A673 (cell line): ENCODE measurements around the gene CDC25B. TPM values are rescaled to one million over a fixed set of nuclear protein-coding genes. Genes with fewer than 3 reads are reported as not detected.

ENCODE experiments used
- BruUV-seq: library from RNA; stranded (reverse); fragments of 400-500 nt; replicated peaks from 2 replicates; lab custom pipeline; 2021; lab: Mats Ljungman, UMichigan
- CTCF ChIA-PET: fragments of 300-600 bp; sonication (Branson Sonifier 250); formaldehyde crosslinking; loops from one replicate; lab custom pipeline; 2022; ENCODE audit warnings: antibody characterized with exemption; lab: Charles Lee
- POLR2A ChIA-PET: fragments of 300-600 bp; sonication (Branson Sonifier 250); formaldehyde crosslinking; loops from one replicate; lab custom pipeline; 2022; ENCODE audit warnings: antibody characterized with exemption; ENCODE audit not compliant: low non-redundant PET; lab: Charles Lee
- DNase-seq: peaks from one replicate; pipeline ENCODE4 v3.0.0-alpha.2; 2015; ENCODE audit warnings: low spot score
- H3K27ac ChIP-seq: fragments of 200-600 bp; sonication (generic); 2 replicates; pipeline ENCODE4 v1.5.1; 2016; ENCODE audit warnings: mixed run types, low read depth, mild to moderate bottlenecking, mixed read lengths, antibody characterized with exemption, low read length; ENCODE audit not compliant: poor library complexity, severe bottlenecking
- H3K27me3 ChIP-seq: fragments of 200-600 bp; sonication (generic); replicated peaks from 2 replicates; pipeline ENCODE4 v1.6.1; 2017; ENCODE audit warnings: mixed run types, low read depth, mild to moderate bottlenecking, mixed read lengths, antibody characterized with exemption, low read length; ENCODE audit not compliant: insufficient read depth, poor library complexity
- H3K36me3 ChIP-seq: fragments of 200-600 bp; sonication (generic); 2 replicates; pipeline ENCODE4 v1.6.1; 2016; ENCODE audit warnings: mixed run types, mild to moderate bottlenecking, mixed read lengths, antibody characterized with exemption, low read length; ENCODE audit not compliant: insufficient read depth, poor library complexity, severe bottlenecking
- H3K4me1 ChIP-seq: fragments of 200-600 bp; sonication (generic); 2 replicates; pipeline ENCODE4 v1.6.1; 2017; ENCODE audit warnings: mixed run types, mild to moderate bottlenecking, mixed read lengths, antibody characterized with exemption, low read length; ENCODE audit not compliant: insufficient read depth, poor library complexity, severe bottlenecking
- H3K4me3 ChIP-seq: fragments of 200-600 bp; sonication (generic); 2 replicates; pipeline ENCODE4 v1.5.1; 2016; ENCODE audit warnings: low read depth, mixed run types, mild to moderate bottlenecking, mixed read lengths, low read length; ENCODE audit not compliant: poor library complexity, severe bottlenecking
- H3K9me3 ChIP-seq: fragments of 200-600 bp; sonication (generic); 2 replicates; pipeline ENCODE4 v1.6.1; 2016; ENCODE audit warnings: mixed run types, low read depth, mild to moderate bottlenecking, mixed read lengths, antibody characterized with exemption, low read length; ENCODE audit not compliant: poor library complexity, severe bottlenecking
- EZH2 ChIP-seq: fragments of 200-600 bp; sonication (generic); IDR thresholded peaks from 2 replicates; pipeline ENCODE4 v1.6.1; 2017; ENCODE audit warnings: borderline replicate concordance, low read depth, mild to moderate bottlenecking, mixed read lengths, antibody characterized with exemption, low read length; ENCODE audit not compliant: poor library complexity, severe bottlenecking
- intact Hi-C: fragments of 100-400 bp; cut with micrococcal nuclease; formaldehyde crosslinking; loops from one replicate; pipeline ENCODE4 v1.10.0; 2022; ENCODE audit not compliant: unreplicated experiment
- total RNA-seq: library from RNA; stranded (reverse); gene quantifications from 2 replicates; pipeline ENCODE4 v1.2.3, GENCODE V29; 2021
- TF ChIP-seq, protein P1 (sequence below): fragments of 300-800, 200-600 bp; sonication (generic); conservative IDR thresholded peaks from 2 replicates; pipeline ENCODE4 v1.5.1; 2017; ENCODE audit warnings: low read depth, mild to moderate bottlenecking, antibody characterized with exemption, low read length, moderate library complexity, mixed read lengths

CDC25B gene
- total RNA-seq, 1 experiment from 2014 or later: 119 TPM

DNA sequence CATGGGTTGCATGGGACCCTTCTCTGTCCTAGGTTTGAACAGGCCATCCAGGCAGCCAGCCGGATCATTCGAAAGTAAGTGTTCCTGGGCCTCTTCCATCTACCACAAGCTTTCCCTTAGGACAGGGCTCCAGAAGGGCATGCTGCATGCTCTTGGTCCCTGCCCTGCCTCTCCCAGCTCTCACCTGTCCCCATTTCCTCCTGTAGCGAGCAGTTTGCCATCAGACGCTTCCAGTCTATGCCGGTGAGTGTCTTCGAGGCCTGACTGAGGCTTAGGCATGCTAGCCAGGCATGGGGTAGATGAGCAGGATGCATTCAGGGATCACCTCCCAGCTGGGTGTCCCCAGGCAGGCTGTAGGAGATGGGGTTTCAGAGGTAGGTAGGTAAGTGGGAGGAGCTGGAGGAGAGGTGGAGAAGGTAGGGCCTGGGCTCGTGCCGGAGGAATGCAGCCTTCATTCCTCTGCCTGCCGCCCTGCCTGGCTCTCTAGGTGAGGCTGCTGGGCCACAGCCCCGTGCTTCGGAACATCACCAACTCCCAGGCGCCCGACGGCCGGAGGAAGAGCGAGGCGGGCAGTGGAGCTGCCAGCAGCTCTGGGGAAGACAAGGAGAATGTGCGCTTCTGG is 4.3 kb downstream of the CDC25B start:
- Histone ChIP-seq H3K4me1 (peaks cover 25% of the 10 kb centered on the region), H3K27me3 (no peaks in the 10 kb centered on the region), H3K9me3 (no peaks in the 10 kb centered on the region), H3K36me3 (peaks cover 80% of the 10 kb centered on the region), H3K27ac (peak overlapping the region; percentile 91), H3K4me3 (no peak overlapping the region)
- ChIA-PET POLR2A (no interaction called here), CTCF (interaction anchor here (0.6 kb wide), 1 partner anchor 28 kb away, joined by 3 read pairs; no protein-coding TSS in a partner anchor)
- no peak for TF ChIP-seq EZH2
- TF ChIP-seq, protein P1, sequence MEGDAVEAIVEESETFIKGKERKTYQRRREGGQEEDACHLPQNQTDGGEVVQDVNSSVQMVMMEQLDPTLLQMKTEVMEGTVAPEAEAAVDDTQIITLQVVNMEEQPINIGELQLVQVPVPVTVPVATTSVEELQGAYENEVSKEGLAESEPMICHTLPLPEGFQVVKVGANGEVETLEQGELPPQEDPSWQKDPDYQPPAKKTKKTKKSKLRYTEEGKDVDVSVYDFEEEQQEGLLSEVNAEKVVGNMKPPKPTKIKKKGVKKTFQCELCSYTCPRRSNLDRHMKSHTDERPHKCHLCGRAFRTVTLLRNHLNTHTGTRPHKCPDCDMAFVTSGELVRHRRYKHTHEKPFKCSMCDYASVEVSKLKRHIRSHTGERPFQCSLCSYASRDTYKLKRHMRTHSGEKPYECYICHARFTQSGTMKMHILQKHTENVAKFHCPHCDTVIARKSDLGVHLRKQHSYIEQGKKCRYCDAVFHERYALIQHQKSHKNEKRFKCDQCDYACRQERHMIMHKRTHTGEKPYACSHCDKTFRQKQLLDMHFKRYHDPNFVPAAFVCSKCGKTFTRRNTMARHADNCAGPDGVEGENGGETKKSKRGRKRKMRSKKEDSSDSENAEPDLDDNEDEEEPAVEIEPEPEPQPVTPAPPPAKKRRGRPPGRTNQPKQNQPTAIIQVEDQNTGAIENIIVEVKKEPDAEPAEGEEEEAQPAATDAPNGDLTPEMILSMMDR: no peak
- BruUV-seq: no TSS peak
- intact Hi-C loops: no loop called here
- DNase-seq: no peak

DNA sequence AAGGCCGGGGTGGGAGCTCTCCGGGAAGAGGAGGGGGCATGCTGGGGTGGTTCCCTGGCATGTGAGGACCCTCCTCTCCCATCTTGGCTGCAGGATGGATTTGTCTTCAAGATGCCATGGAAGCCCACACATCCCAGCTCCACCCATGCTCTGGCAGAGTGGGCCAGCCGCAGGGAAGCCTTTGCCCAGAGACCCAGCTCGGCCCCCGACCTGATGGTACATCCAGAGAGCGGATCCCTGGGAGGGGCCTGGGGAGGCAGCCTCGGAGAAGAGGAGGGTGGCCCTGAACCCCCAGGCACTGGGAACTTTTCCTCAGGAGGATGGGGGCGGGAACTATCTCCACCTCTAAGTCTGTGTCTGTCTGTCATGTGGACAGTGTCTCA is 4.8 kb downstream of the CDC25B start:
- ChIA-PET CTCF (no interaction called here), POLR2A (no interaction called here)
- Histone ChIP-seq H3K36me3 (peaks cover 85% of the 10 kb centered on the region), H3K9me3 (no peaks in the 10 kb centered on the region), H3K4me3 (no peak overlapping the region), H3K27me3 (no peaks in the 10 kb centered on the region), H3K27ac (no peak overlapping the region), H3K4me1 (peaks cover 23% of the 10 kb centered on the region)
- DNase-seq: no peak
- BruUV-seq: no TSS peak
- intact Hi-C loops: no loop called here
- TF ChIP-seq EZH2: no peak
- TF ChIP-seq, protein P1: no peak

DNA sequence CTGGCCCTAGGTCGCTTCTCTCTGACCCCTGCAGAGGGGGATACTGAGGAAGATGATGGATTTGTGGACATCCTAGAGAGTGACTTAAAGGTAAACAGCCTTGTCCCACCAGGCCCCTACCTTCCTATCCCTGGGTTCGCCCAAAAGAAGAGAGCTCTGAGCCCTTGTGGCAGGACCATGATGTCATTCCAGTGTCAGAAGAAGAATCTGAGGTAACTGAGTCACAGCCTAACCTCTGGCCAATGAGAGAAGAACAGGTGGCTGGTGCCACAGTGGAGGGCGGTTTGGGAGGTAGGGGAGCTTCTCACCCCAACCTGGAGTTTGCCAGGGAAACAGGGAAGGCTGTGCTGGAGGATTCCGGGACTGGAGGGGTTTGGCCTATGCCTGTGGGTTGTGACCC is 5.2 kb downstream of the CDC25B start:
- Histone ChIP-seq H3K36me3 (peaks cover 89% of the 10 kb centered on the region), H3K27ac (no peak overlapping the region), H3K4me3 (no peak overlapping the region), H3K9me3 (no peaks in the 10 kb centered on the region), H3K4me1 (peaks cover 23% of the 10 kb centered on the region), H3K27me3 (no peaks in the 10 kb centered on the region)
- ChIA-PET POLR2A (no interaction called here), CTCF (no interaction called here)
- no TSS peak for BruUV-seq
- intact Hi-C loops: no loop called here
- no peak for DNase-seq
- TF ChIP-seq, protein P1: no peak
- no peak for TF ChIP-seq EZH2
